GM18517 (cell line): ENCODE data around the gene GPLD1.

Experiments used
- ATAC-seq: cut with Tn5 transposase; IDR thresholded peaks from one replicate; pipeline ENCODE4 v1.9.1; 2021; ENCODE audit warnings: mild to moderate bottlenecking, moderate library complexity; ENCODE audit not compliant: unreplicated experiment

GPLD1 gene

GRCh38 chr6:24501914-24502313 lies 12.5 kb upstream of the GPLD1 start:
- no peak for ATAC-seq

GRCh38 chr6:24501374-24501773 lies 12.0 kb upstream of the GPLD1 start:
- no peak for ATAC-seq

GRCh38 chr6:24500683-24501082 lies 11.3 kb upstream of the GPLD1 start:
- no peak for ATAC-seq

GRCh38 chr6:24497254-24497970 lies 8.0 kb upstream of the GPLD1 start:
- no peak for ATAC-seq

- peak; percentile 67 for ATAC-seq
Observed at GRCh38 chr6:24494821-24495795, 5.7 kb upstream of the GPLD1 start, which contains the start of gene ALDH5A1. ALDH5A1 (plus strand) TSS chr6:24494969; CDS start chr6:24494997, 28 bp downstream.

- ATAC-seq = peak; percentile 9
Observed at GRCh38 chr6:24493945-24494820, 4.8 kb upstream of the GPLD1 start.

GRCh38 chr6:24492475-24492874 lies 3.1 kb upstream of the GPLD1 start:
- ATAC-seq = no peak

GRCh38 chr6:24490948-24491347 lies 1.6 kb upstream of the GPLD1 start:
- no peak for ATAC-seq

- ATAC-seq = no peak
Observed at GRCh38 chr6:24489881-24490280, 503 bp upstream of the GPLD1 start.

GRCh38 chr6:24486065-24486464 lies 3.3 kb downstream of the GPLD1 start:
- no peak for ATAC-seq

- ATAC-seq = no peak
Observed at GRCh38 chr6:24484657-24485323, 4.6 kb downstream of the GPLD1 start.

GRCh38 chr6:24481449-24481848 lies 7.9 kb downstream of the GPLD1 start:
- no peak for ATAC-seq

- no peak for ATAC-seq
Observed at GRCh38 chr6:24480705-24481104, 8.7 kb downstream of the GPLD1 start.

- no peak for ATAC-seq
Observed at GRCh38 chr6:24478903-24479302, 10.5 kb downstream of the GPLD1 start.

GRCh38 chr6:24477070-24477469 lies 12.3 kb downstream of the GPLD1 start:
- no peak for ATAC-seq

- ATAC-seq = no peak
Observed at GRCh38 chr6:24476631-24477030, 12.7 kb downstream of the GPLD1 start.

GRCh38 chr6:24472181-24472580 lies 17.2 kb downstream of the GPLD1 start:
- ATAC-seq = no peak

GRCh38 chr6:24469811-24470210 lies 19.6 kb downstream of the GPLD1 start:
- ATAC-seq = no peak

GRCh38 chr6:24464253-24465038 lies 24.9 kb downstream of the GPLD1 start:
- ATAC-seq = no peak

- ATAC-seq = no peak
Observed at GRCh38 chr6:24460966-24461365, 28.4 kb downstream of the GPLD1 start.
